ENCODE measurements around the gene CCDC85C. TPM values are rescaled to one million over a fixed set of nuclear protein-coding genes. Genes with fewer than 3 reads are reported as not detected.
A peak's percentile ranks its signal among the peaks of the same experiment; 100 is the strongest.

CCDC85C gene
- polyA plus RNA-seq, 2 donors, result 30.1 to 51.0 TPM

GRCh38 chr14:99539491-99539890 lies 64.5 kb downstream of the CCDC85C start:
- H3K27ac ChIP-seq (ENCODE audit: low read depth in 2 of 2, low read length in 1 of 2), result no peak overlapping the region

GRCh38 chr14:99538733-99539132 lies 65.3 kb downstream of the CCDC85C start:
- 63 to 68% methylated on average over 5 of the region's 5 CpGs for WGBS, 2 donors
- Histone ChIP-seq H3K36me3 (ENCODE audit: control insufficient read depth in 2 of 2, insufficient read depth in 2 of 2, low read length in 1 of 2) (peaks cover 0 to 10% of the 10 kb centered on the region in 2 donors), H3K27ac (ENCODE audit: low read depth in 2 of 2, low read length in 1 of 2) (peak overlapping the region in 1 of 2 donors; percentile 37), H3K27me3 (ENCODE audit: control insufficient read depth in 1 of 2, insufficient read depth in 2 of 2, low read length in 2 of 2) (no peaks in the 10 kb centered on the region), H3K9me3 (ENCODE audit: control insufficient read depth in 2 of 2, insufficient read depth in 1 of 2, low read depth in 1 of 2, low read length in 1 of 2) (no peaks in the 10 kb centered on the region), H3K4me3 (ENCODE audit: low read depth in 1 of 2, low read length in 2 of 2) (no peak overlapping the region), H3K4me1 (ENCODE audit: control insufficient read depth in 2 of 2, insufficient read depth in 2 of 2, low read length in 1 of 2) (peaks cover 14 to 32% of the 10 kb centered on the region in 2 donors)

More at GRCh38 chr14:99539491-99539890, 64.5 kb downstream of the CCDC85C start:
- Histone ChIP-seq H3K27me3 (ENCODE audit: control insufficient read depth in 1 of 2, insufficient read depth in 2 of 2, low read length in 2 of 2) (no peaks in the 10 kb centered on the region), H3K4me1 (ENCODE audit: control insufficient read depth in 2 of 2, insufficient read depth in 2 of 2, low read length in 1 of 2) (peaks cover 14 to 38% of the 10 kb centered on the region in 2 donors), H3K9me3 (ENCODE audit: control insufficient read depth in 2 of 2, insufficient read depth in 1 of 2, low read depth in 1 of 2, low read length in 1 of 2) (no peaks in the 10 kb centered on the region), H3K36me3 (ENCODE audit: control insufficient read depth in 2 of 2, insufficient read depth in 2 of 2, low read length in 1 of 2) (peaks cover 0 to 9% of the 10 kb centered on the region in 2 donors), H3K4me3 (ENCODE audit: low read depth in 1 of 2, low read length in 2 of 2) (no peak overlapping the region)
- WGBS, 2 donors, result 65 to 69% methylated on average over 9 of the region's 9 CpGs

DNA sequence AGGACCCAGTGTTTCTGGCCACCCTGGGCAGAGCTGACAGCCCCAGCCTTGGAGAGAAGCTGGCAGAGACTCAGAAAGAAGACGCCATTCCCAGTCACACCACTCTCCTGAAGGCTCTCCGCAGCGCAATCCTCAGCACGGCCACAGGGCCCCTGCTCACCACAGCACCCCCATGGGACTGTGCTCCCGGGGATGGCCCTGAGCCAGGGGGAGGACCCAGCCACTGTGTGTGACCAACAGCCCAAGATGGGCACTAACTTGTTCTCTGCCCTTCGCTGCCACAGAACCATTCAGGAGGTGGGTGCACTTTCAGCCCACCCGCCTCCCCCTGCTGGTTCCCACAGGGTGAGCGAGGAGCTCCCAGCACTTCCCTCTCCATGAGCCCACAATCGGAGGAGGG lies 65.7 kb downstream of the CCDC85C start:
- Histone ChIP-seq H3K4me3 (ENCODE audit: low read depth in 1 of 2, low read length in 2 of 2) (no peak overlapping the region), H3K27ac (ENCODE audit: low read depth in 2 of 2, low read length in 1 of 2) (peak overlapping the region in 1 of 2 donors; percentile 69), H3K4me1 (ENCODE audit: control insufficient read depth in 2 of 2, insufficient read depth in 2 of 2, low read length in 1 of 2) (peaks cover 14 to 31% of the 10 kb centered on the region in 2 donors), H3K27me3 (ENCODE audit: control insufficient read depth in 1 of 2, insufficient read depth in 2 of 2, low read length in 2 of 2) (no peaks in the 10 kb centered on the region), H3K36me3 (ENCODE audit: control insufficient read depth in 2 of 2, insufficient read depth in 2 of 2, low read length in 1 of 2) (peaks cover 0 to 12% of the 10 kb centered on the region in 2 donors), H3K9me3 (ENCODE audit: control insufficient read depth in 2 of 2, insufficient read depth in 1 of 2, low read depth in 1 of 2, low read length in 1 of 2) (no peaks in the 10 kb centered on the region)
- WGBS, 2 donors, result 59 to 65% methylated on average over 9 of the region's 9 CpGs

- 60 to 73% methylated on average over 6 of the region's 6 CpGs for WGBS, 2 donors
- Histone ChIP-seq H3K36me3 (ENCODE audit: control insufficient read depth in 2 of 2, insufficient read depth in 2 of 2, low read length in 1 of 2) (peaks cover 0 to 13% of the 10 kb centered on the region in 2 donors), H3K9me3 (ENCODE audit: control insufficient read depth in 2 of 2, insufficient read depth in 1 of 2, low read depth in 1 of 2, low read length in 1 of 2) (no peaks in the 10 kb centered on the region), H3K27ac (ENCODE audit: low read depth in 2 of 2, low read length in 1 of 2) (peak overlapping the region; percentile 36 to 69), H3K27me3 (ENCODE audit: control insufficient read depth in 1 of 2, insufficient read depth in 2 of 2, low read length in 2 of 2) (no peaks in the 10 kb centered on the region), H3K4me3 (ENCODE audit: low read depth in 1 of 2, low read length in 2 of 2) (no peak overlapping the region), H3K4me1 (ENCODE audit: control insufficient read depth in 2 of 2, insufficient read depth in 2 of 2, low read length in 1 of 2) (peaks cover 11 to 28% of the 10 kb centered on the region in 2 donors)
Observed at GRCh38 chr14:99537399-99537798, 66.6 kb downstream of the CCDC85C start.

GRCh38 chr14:99535908-99536778 lies 67.9 kb downstream of the CCDC85C start:
- H3K4me1 ChIP-seq (ENCODE audit: control insufficient read depth in 2 of 2, insufficient read depth in 2 of 2, low read length in 1 of 2), result peaks cover 11 to 22% of the 10 kb centered on the region in 2 donors
- 87 to 93% methylated on average over 24 of the region's 24 CpGs for WGBS, 2 donors
- no peak overlapping the region for H3K4me3 ChIP-seq (ENCODE audit: low read depth in 1 of 2, low read length in 2 of 2)
- no peak overlapping the region for H3K27ac ChIP-seq (ENCODE audit: low read depth in 2 of 2, low read length in 1 of 2)
- H3K9me3 ChIP-seq (ENCODE audit: control insufficient read depth in 2 of 2, insufficient read depth in 1 of 2, low read depth in 1 of 2, low read length in 1 of 2), result no peaks in the 10 kb centered on the region
- H3K36me3 ChIP-seq (ENCODE audit: control insufficient read depth in 2 of 2, insufficient read depth in 2 of 2, low read length in 1 of 2), result peaks cover 0 to 21% of the 10 kb centered on the region in 2 donors
- no peaks in the 10 kb centered on the region for H3K27me3 ChIP-seq (ENCODE audit: control insufficient read depth in 1 of 2, insufficient read depth in 2 of 2, low read length in 2 of 2)

GRCh38 chr14:99535448-99535847 lies 68.6 kb downstream of the CCDC85C start:
- Histone ChIP-seq H3K9me3 (ENCODE audit: control insufficient read depth in 2 of 2, insufficient read depth in 1 of 2, low read depth in 1 of 2, low read length in 1 of 2) (no peaks in the 10 kb centered on the region), H3K27me3 (ENCODE audit: control insufficient read depth in 1 of 2, insufficient read depth in 2 of 2, low read length in 2 of 2) (no peaks in the 10 kb centered on the region), H3K36me3 (ENCODE audit: control insufficient read depth in 2 of 2, insufficient read depth in 2 of 2, low read length in 1 of 2) (peaks cover 0 to 21% of the 10 kb centered on the region in 2 donors), H3K4me3 (ENCODE audit: low read depth in 1 of 2, low read length in 2 of 2) (no peak overlapping the region), H3K27ac (ENCODE audit: low read depth in 2 of 2, low read length in 1 of 2) (no peak overlapping the region), H3K4me1 (ENCODE audit: control insufficient read depth in 2 of 2, insufficient read depth in 2 of 2, low read length in 1 of 2) (peaks cover 11 to 20% of the 10 kb centered on the region in 2 donors)
- WGBS, 2 donors, result 68 to 80% methylated on average over 8 of the region's 8 CpGs

- Histone ChIP-seq H3K27me3 (ENCODE audit: control insufficient read depth in 1 of 2, insufficient read depth in 2 of 2, low read length in 2 of 2) (no peaks in the 10 kb centered on the region), H3K36me3 (ENCODE audit: control insufficient read depth in 2 of 2, insufficient read depth in 2 of 2, low read length in 1 of 2) (peaks cover 0 to 21% of the 10 kb centered on the region in 2 donors), H3K27ac (ENCODE audit: low read depth in 2 of 2, low read length in 1 of 2) (peak overlapping the region in 1 of 2 donors; percentile 18), H3K4me3 (ENCODE audit: low read depth in 1 of 2, low read length in 2 of 2) (no peak overlapping the region), H3K4me1 (ENCODE audit: control insufficient read depth in 2 of 2, insufficient read depth in 2 of 2, low read length in 1 of 2) (peaks cover 11 to 16% of the 10 kb centered on the region in 2 donors), H3K9me3 (ENCODE audit: control insufficient read depth in 2 of 2, insufficient read depth in 1 of 2, low read depth in 1 of 2, low read length in 1 of 2) (no peaks in the 10 kb centered on the region)
- WGBS, 2 donors, result 80 to 82% methylated on average over 13 of the region's 13 CpGs
Observed at GRCh38 chr14:99534863-99535262, 69.1 kb downstream of the CCDC85C start.

DNA sequence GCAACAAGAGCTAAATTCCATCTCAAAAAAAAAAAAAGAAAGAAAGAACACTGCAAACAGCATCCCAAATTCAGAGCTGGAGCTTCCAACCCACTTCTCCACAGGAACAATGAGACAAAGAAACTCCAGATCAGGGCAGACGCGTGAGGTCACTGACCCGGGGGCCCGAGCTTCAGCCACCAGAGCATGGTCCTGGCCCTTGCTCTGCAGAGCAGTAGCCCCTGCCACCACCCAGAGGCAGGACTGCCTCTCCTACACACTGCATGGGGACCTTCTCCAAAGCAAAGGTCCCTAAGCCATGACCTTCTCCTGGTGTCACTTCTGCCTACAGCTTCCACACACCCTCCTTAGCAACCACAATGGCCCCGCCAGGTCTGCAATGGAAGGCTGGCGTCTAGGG lies 69.7 kb downstream of the CCDC85C start:
- Histone ChIP-seq H3K36me3 (ENCODE audit: control insufficient read depth in 2 of 2, insufficient read depth in 2 of 2, low read length in 1 of 2) (peaks cover 0 to 21% of the 10 kb centered on the region in 2 donors), H3K27ac (ENCODE audit: low read depth in 2 of 2, low read length in 1 of 2) (peak overlapping the region in 1 of 2 donors; percentile 29)
- WGBS, 2 donors, result 90% methylated on average over 6 of the region's 6 CpGs

DNA sequence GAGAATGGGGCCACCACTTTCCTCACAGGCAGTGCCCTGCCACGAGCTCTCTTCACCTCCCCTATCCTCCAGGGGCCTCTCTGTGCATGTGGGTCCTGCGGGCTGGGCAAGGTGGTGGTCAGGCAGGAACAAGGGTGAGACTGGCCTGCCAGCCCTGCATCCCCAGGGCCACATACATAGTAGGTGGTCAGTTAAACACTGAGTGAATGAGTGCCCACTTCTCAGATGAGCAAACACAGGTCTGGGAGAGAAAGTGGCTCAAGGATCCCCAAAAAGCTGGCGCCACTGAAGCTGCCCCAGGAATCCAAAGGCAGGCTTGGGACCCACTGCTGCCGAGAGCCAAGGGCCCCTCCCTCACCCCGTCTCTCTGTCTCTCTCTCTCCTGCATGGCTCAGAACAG lies 71.7 kb downstream of the CCDC85C start:
- Histone ChIP-seq H3K27me3 (ENCODE audit: control insufficient read depth in 1 of 2, insufficient read depth in 2 of 2, low read length in 2 of 2) (no peaks in the 10 kb centered on the region), H3K4me3 (ENCODE audit: low read depth in 1 of 2, low read length in 2 of 2) (no peak overlapping the region), H3K27ac (ENCODE audit: low read depth in 2 of 2, low read length in 1 of 2) (peak overlapping the region in 1 of 2 donors; percentile 37), H3K4me1 (ENCODE audit: control insufficient read depth in 2 of 2, insufficient read depth in 2 of 2, low read length in 1 of 2) (peaks cover 3 to 13% of the 10 kb centered on the region in 2 donors), H3K36me3 (ENCODE audit: control insufficient read depth in 2 of 2, insufficient read depth in 2 of 2, low read length in 1 of 2) (peaks cover 0 to 21% of the 10 kb centered on the region in 2 donors), H3K9me3 (ENCODE audit: control insufficient read depth in 2 of 2, insufficient read depth in 1 of 2, low read depth in 1 of 2, low read length in 1 of 2) (no peaks in the 10 kb centered on the region)
- WGBS, 2 donors, result 81 to 83% methylated on average over 5 of the region's 5 CpGs

More for the DNA sequence above, 69.7 kb downstream of the CCDC85C start:
- H3K4me3 ChIP-seq (ENCODE audit: low read depth in 1 of 2, low read length in 2 of 2), result no peak overlapping the region
- H3K4me1 ChIP-seq (ENCODE audit: control insufficient read depth in 2 of 2, insufficient read depth in 2 of 2, low read length in 1 of 2), result peaks cover 11 to 16% of the 10 kb centered on the region in 2 donors
- no peaks in the 10 kb centered on the region for H3K27me3 ChIP-seq (ENCODE audit: control insufficient read depth in 1 of 2, insufficient read depth in 2 of 2, low read length in 2 of 2)
- H3K9me3 ChIP-seq (ENCODE audit: control insufficient read depth in 2 of 2, insufficient read depth in 1 of 2, low read depth in 1 of 2, low read length in 1 of 2), result no peaks in the 10 kb centered on the region

All from esophagus (tissue), 2 donors.